Kidney epithelial cell (primary cell): ENCODE results near the gene PKP4. TPM values are rescaled to one million over a fixed set of nuclear protein-coding genes. Genes with fewer than 3 reads are reported as not detected.
"Not testable (repeated sequence)": the region's sequence is repeated elsewhere in the genome, so short reads cannot be mapped to it uniquely, and the experiment has no call there.

ENCODE experiments used
- DNase-seq: peaks from one replicate; pipeline ENCODE4 v3.0.0-alpha.2; 2010; ENCODE audit warnings: low read depth
- H3K27me3 ChIP-seq: 2 replicates; pipeline ENCODE4 v1.6.0; 2011; ENCODE audit warnings: low read length; ENCODE audit not compliant: control insufficient read depth, insufficient read depth
- H3K36me3 ChIP-seq: 2 replicates; pipeline ENCODE4 v1.5.1; 2011; ENCODE audit warnings: low read length; ENCODE audit not compliant: control insufficient read depth, insufficient read depth
- H3K4me3 ChIP-seq: 2 replicates; pipeline ENCODE4 v1.5.1; 2011; ENCODE audit warnings: low read depth, mild to moderate bottlenecking, control low read depth, low read length
- total RNA-seq: library from RNA; depleted of rRNA; stranded (reverse); fragments of >200 nt; gene quantifications from 2 replicates; pipeline ENCODE4 v1.2.3, GENCODE V29; 2015
- TF ChIP-seq, protein P1 (sequence below): IDR thresholded peaks from 2 replicates; pipeline ENCODE4 v1.5.1; 2011; ENCODE audit warnings: mild to moderate bottlenecking, moderate library complexity, low read length, control low read depth, inconsistent platforms; ENCODE audit not compliant: insufficient read depth, poor library complexity, severe bottlenecking

The PKP4 gene
- total RNA-seq, 1 donor from 2014 or later: 29.4 TPM

DNA sequence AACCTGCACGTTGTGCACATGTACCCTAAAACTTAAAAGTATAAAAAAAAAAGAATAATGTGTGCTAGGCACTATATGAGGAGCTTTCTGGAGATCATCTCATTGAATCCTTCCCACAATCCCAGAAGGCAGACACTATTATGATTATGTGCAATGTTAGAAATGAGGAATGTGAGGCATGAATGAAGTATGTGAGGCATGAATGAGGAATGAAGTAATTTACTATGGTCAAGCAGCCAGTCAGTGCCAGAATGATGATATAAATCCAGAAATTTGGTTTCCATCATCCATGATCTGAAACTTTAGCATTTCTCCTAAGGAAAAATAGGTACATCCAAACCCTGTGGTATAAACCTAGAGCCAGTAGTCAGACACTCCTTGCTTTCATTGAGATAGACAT is 42.2 kb upstream of the PKP4 start:
- H3K36me3 ChIP-seq: no peaks in the 10 kb centered on the region
- H3K4me3 ChIP-seq: no peak overlapping the region
- H3K27me3 ChIP-seq: no peaks in the 10 kb centered on the region
- TF ChIP-seq, protein P1, sequence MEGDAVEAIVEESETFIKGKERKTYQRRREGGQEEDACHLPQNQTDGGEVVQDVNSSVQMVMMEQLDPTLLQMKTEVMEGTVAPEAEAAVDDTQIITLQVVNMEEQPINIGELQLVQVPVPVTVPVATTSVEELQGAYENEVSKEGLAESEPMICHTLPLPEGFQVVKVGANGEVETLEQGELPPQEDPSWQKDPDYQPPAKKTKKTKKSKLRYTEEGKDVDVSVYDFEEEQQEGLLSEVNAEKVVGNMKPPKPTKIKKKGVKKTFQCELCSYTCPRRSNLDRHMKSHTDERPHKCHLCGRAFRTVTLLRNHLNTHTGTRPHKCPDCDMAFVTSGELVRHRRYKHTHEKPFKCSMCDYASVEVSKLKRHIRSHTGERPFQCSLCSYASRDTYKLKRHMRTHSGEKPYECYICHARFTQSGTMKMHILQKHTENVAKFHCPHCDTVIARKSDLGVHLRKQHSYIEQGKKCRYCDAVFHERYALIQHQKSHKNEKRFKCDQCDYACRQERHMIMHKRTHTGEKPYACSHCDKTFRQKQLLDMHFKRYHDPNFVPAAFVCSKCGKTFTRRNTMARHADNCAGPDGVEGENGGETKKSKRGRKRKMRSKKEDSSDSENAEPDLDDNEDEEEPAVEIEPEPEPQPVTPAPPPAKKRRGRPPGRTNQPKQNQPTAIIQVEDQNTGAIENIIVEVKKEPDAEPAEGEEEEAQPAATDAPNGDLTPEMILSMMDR: no peak
- DNase-seq: no peak

DNA sequence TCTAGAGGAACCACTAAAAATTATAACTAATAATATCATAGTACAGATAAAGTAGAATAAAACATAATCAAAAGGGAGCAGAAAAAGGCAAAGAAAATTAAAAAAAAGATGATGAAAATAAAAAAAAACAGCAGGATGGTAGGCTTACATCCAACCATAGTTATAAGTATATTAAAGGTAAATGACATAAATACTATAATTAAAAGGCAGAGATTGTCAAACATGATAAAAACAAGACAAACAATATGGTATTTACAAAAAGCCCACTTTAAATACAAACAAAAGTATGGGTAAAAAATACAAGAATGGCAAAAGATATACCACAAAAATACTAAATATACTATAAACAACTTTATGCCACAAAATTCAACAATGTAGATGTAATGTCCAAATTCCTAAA is 24.6 kb upstream of the PKP4 start:
- no peak for DNase-seq
- Histone ChIP-seq H3K36me3 (no peaks in the 10 kb centered on the region), H3K4me3 (no peak overlapping the region), H3K27me3 (no peaks in the 10 kb centered on the region)
- TF ChIP-seq, protein P1: no peak

DNA sequence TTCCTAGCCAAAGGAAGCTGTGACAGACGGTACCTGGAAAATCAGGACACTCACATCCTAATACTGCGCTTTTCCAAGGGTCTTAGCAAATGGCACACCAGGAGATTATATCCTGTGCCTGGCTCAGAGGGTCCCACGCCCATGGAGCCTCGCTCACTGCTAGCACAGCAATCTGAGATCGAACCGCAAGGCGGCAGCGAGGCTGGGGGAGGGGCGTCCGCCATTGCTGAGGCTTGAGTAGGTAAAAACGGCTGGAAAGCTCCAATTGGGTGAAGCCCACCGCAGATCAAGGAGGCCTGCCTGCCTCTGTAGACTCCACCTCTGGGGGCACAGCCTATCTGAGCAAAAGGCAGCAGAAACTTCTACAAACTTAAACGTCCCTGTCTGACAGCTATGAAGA is 23.0 kb upstream of the PKP4 start:
- not testable (repeated sequence) for H3K27me3 ChIP-seq, DNase-seq, H3K36me3 ChIP-seq, H3K4me3 ChIP-seq

DNA sequence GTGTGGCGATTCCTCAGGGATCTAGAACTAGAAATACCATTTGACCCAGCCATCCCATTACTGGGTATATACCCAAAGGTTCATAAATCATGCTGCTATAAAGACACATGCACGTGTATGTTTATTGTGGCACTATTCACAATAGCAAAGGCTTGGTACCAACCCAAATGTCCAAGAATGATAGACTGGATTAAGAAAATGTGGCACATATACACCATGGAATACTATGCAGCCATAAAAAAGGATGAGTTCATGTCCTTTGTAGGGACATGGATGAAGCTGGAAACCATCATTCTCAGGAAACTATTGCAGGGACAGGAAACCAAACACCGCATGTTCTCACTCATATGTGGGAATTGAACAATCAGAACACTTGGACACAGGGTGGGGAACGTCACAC is 17.7 kb upstream of the PKP4 start:
- not testable (repeated sequence) for H3K27me3 ChIP-seq, H3K4me3 ChIP-seq, H3K36me3 ChIP-seq, DNase-seq

DNA sequence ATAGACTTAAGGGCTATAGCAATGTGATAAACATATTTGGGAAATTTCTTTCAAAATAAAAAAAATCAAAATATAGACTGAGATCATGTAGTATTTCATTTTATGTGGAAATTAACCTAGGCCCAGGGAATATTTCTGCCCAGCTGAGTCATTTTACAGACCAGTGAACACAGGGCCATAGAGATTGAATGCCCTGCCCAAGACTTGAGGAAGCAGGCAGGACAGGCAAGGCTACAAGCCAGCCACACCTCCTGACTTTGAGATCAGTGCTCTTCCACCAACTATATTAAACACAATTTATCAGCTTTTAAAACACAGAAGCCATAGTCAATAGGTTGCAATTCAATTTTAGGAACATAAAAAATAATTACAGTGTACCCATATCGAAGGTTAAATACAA is 13.1 kb upstream of the PKP4 start:
- H3K36me3 ChIP-seq: no peaks in the 10 kb centered on the region
- TF ChIP-seq, protein P1: no peak
- H3K4me3 ChIP-seq: no peak overlapping the region
- DNase-seq: no peak
- no peaks in the 10 kb centered on the region for H3K27me3 ChIP-seq

DNA sequence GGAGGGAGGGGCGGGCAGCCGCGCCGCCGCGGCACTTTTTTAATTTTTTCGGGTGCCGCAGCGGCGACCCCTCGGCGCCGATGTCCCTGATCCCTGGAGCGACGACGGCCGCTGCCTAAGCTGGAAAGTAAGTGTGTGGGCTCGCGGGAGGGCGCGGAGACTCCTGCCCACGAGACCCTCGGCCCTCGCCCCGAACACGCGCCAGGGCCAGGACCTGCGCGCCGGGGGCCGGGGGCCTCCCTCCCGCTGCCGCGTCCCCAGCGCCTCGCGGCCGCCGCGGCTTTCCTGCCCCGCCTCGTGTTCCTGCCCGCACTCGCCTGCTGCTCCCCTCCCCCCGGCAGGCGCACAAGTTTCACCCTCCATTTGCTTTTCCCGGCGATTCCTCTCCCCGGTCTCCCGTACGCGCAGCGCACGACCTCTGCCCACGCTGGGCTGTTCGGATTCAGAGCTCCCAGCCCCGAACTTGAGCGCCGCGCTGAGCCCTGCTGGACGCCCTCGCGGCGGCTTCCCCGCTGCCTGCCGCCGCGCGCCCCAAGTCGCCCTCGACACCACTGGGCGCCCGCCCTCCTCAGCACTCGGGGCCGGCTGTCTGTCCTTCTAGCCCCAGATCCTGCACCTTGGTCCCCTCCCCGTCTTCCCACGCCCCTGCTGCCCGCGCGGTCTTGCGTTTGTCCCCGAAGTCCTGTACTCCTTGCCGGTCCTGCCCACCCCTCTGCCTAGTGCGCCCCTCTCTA is 507 bp downstream of the PKP4 start:
- H3K27me3 ChIP-seq: no peaks in the 10 kb centered on the region
- no peaks in the 10 kb centered on the region for H3K36me3 ChIP-seq
- H3K4me3 ChIP-seq: peak overlapping the region; percentile 97
- TF ChIP-seq, protein P1: no peak
- DNase-seq: no peak

DNA sequence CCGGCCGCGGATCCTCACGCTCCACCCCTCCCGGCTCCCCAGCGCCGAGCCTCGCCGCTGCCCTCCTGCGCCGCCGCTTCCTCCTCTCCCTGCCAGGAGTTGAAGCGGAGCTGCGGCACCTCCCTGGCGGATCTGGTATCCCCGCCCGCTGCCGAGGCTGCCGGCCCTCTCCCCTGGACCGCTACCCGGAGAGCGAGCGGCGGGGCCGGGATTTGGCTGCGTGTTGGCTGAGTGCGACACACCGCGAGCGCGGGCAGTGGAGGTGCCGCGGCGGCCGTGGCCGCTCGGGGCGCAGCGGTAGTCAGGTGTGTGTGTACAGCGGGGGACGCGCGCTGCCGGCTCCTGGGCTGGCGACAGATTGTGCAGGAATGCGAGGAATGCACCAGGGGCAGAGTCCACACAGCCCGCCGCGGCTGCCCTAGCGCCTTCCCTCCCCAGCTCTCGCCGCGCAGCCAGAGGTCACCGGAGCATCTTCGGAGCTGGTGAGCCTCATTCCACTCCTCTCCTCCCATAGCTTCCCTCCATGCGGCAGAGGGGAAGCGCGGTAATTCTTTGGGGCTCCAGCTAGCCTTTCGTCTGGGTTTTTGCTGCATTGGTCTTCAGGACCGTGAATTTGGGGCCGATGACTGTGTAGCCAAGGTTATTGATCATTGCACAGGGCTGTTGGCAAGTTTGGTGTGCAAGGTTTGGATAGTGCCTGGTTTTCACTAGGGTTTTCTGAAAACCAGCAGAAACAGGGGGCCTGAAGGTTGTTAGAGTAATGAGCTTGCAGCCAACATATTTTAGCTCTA is 1.3 kb downstream of the PKP4 start:
- H3K36me3 ChIP-seq: no peaks in the 10 kb centered on the region
- no peaks in the 10 kb centered on the region for H3K27me3 ChIP-seq
- no peak for DNase-seq
- H3K4me3 ChIP-seq: peak overlapping the region; percentile 97
- TF ChIP-seq, protein P1: no peak
